Right lung (tissue), 5 donors: Measurements from ENCODE around the gene IBA57. TPM values are rescaled to one million over a fixed set of nuclear protein-coding genes. Genes with fewer than 3 reads are reported as not detected.
"Not testable (repeated sequence)": the region's sequence is repeated elsewhere in the genome, so short reads cannot be mapped to it uniquely, and the experiment has no call there.

Experiments used
- DNase-seq, 2 donors: peaks; one replicate each; pipeline ENCODE4 v3.0.0-alpha.2; 2013
- polyA plus RNA-seq, 5 donors: library from polyadenylated mRNA; unstranded; fragments of 120-200 nt; gene quantifications; one replicate each; pipeline versions ENCODE4 v1.2.1 to v1.2.3, GENCODE V29; 2013; ENCODE audit warnings: inconsistent platforms in 1 of 5, low replicate concordance in 1 of 5; ENCODE audit not compliant: insufficient read length in 5 of 5, insufficient read depth in 1 of 5

IBA57 gene
- polyA plus RNA-seq, 5 donors, result 4.5 to 8.4 (median 5.7) TPM

GRCh38 chr1:228168563-228169270 lies 3.1 kb downstream of the IBA57 start:
- DNase-seq, result no peak

GRCh38 chr1:228169345-228169744 lies 3.7 kb downstream of the IBA57 start:
- DNase-seq, result no peak

GRCh38 chr1:228170666-228171065 lies 5.1 kb downstream of the IBA57 start:
- DNase-seq, result no peak

GRCh38 chr1:228171221-228171891 lies 5.8 kb downstream of the IBA57 start:
- DNase-seq, result no peak

GRCh38 chr1:228172591-228173527 lies 7.3 kb downstream of the IBA57 start:
- no peak for DNase-seq

DNA sequence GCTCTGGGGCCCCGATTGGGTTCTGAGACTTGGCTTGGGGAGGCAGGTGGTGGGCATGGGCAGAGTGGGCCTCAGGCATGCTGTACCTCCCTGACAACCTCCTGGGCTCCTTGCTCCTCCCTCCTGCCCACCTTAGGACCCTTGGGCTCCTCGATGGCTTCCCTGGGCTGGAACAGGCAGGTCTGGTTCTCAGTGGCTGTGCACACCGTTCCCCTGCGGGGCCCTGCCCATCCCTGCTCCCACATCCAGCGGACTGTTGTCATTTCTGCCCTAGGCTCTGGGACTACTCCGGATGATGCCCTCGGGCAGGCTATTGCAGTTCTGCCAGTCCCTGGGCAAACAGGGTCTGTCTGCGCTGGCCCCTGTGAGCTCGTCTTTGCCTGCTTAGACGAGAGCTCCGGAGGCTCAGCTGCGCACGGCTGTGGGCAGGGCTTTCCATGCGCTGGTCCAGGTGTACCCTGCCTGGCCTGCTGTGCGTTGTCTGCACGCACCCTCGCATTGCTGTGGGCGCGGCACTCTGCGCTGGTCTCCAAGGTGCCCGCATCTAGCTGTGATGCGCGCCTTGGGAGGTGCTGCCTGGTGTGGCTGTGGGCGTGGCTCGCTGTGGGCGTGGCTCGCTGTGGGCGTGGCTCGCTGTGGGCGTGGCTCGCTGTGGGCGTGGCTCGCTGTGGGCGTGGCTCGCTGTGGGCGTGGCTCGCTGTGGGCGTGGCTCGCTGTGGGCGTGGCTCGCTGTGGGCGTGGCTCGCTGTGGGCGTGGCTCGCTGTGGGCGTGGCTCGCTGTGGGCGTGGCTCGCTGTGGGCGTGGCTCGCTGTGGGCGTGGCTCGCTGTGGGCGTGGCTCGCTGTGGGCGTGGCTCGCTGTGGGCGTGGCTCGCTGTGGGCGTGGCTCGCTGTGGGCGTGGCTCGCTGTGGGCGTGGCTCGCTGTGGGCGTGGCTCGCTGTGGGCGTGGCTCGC lies 8.2 kb downstream of the IBA57 start:
- DNase-seq, result not testable (repeated sequence)

- no peak for DNase-seq
These were observed 9.1 kb downstream of the IBA57 start for GRCh38 chr1:228174482-228175315.

DNA sequence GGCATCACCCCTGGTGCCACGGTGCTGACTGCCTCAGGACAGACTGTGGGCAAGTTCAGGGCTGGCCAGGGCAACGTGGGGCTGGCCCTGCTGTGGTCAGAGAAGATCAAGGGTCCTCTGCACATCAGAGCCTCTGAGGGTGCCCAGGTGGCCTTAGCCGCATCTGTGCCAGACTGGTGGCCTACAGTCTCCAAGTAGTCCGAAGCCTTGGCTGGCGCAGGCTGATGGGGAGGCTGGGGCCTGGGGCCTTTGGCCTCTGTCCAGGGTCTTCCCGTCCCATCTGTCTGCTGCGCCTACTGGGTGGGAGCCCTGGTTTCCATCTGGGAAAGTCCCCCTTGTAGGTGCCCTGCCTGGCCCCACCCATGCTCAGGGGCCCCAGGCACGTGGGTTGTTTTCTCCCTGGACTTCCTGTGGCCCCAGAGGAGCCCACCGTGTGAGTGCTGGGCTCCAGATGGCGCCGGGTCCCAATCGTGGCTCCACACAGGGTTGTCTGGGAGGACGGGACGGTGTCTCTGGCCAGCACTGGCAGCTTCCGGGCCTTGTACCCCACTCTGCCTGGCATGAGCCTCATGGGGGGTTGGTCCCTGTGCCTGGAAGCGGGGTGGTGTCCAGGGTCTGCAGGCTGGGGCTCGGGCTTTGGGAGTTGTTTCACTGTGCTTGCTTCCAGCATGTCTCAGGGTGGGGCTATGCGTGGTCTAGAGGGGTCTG lies 9.9 kb downstream of the IBA57 start:
- no peak for DNase-seq

DNA sequence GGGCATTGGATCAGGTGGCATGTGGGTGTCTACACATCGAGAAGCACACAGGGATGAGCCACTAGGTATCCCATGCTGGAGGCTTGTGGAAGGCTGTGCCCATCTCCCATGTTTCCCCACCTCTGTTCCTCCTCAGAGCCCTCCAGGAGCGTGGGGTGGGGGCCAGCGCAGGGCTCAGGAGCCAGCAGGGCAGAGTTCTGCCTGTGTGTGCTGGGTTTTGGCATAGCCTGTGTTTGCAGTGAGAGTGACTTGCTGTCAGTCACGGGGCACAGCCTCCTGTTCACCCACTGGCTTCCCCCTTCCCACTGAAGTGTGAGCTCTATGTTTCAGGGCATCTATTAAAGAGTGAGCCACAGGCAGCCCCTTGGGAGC lies 10.4 kb downstream of the IBA57 start:
- DNase-seq, result no peak

- no peak for DNase-seq
These were observed 11.0 kb downstream of the IBA57 start for GRCh38 chr1:228176461-228177182.

DNA sequence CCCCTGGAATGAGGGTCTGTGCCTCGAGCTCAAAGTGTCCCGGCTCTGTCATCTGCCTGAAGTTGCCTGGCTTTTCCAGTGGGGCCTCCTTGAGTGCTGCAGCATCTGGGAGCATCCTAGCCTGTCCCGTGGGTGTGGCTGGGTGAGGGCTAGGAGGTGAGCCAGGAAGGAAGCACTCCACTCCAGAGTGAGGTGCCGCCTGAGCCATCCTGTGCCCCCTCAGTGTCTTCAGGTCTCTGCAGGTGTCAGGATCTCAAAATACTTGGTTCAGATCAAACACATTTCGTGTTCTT lies 11.5 kb downstream of the IBA57 start:
- DNase-seq, result no peak

DNA sequence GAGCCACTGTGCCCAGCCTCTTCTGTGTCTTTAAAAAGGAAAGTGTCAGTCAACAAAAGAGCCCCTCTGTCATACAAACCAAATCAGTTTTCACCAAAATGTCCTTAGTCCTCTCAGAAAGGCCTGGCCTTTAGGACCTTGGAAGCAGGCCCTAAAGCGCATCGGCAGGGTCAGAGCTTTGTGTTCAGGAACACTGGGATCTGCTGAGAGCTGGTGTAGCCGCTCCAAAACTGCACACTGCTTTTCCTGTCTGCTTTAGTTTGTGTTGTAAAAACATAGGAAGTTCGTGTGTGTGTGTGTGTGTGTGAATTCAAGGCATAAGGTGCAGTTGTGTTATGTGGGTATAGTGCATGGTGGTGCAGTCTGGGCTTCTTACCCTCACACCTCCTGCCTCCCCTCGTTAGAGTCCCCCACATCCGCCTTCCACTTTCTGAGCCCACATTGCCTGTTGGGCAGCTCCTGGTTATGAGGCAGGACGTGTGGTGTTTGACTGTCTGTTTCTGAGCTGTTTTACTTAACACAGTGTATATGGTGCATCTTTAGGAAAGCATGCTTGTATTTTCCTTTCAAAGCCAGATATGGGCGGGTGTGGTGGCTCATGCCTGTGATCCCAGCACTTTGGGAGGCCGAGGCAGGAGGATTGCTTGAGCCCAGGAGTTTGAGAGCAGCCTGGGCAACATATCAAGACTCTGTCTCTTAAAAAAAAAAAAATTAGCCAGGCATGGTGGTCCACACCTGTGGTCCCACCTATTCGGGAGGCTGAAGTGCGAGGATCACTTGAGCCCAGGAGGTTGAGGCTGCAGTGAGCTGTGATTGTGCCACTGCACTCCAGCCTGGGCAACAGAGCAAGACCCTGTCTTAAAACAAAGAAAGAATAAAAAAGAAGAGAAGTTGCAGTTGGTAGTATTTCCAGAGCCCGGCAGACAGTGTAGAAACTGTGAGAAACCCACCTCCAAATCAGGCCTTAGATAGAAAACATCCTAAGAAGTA lies 12.4 kb downstream of the IBA57 start:
- DNase-seq, result no peak

GRCh38 chr1:228178737-228179684 lies 13.4 kb downstream of the IBA57 start:
- no peak for DNase-seq

GRCh38 chr1:228180271-228180958 lies 14.8 kb downstream of the IBA57 start:
- no peak for DNase-seq

DNA sequence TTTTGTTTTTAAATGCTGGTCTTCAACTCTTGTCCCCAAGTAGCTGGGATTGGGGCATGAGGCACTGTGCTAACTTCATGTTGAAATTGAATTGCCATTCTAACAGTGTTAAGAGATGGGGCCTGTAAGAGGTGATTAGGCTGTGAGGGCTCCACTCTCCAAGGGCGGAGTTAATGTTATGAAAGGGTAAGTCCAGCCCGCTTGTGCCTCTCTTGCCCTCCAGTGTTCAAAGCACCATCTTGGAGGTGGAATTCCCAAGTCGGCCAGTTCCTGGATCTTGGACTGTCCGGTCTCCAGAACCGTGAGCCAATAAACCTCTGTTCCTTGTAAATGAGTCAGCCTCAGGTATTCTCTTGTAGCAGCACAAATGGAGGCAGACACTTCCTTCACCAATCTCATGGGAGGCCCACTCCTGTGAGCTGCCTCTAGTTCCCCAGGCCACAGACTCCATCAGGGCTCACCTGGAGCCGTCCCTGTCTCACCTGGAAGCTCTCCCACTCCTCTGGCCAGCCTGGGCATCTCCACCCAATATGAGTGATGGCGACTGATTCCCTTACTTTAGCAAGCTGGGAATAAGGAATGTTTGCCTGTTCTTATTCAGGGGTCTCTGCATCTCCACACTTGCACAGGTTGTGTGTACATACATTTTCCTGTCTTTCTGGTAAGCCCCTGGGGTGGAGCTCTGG lies 15.5 kb downstream of the IBA57 start:
- DNase-seq, result no peak

DNA sequence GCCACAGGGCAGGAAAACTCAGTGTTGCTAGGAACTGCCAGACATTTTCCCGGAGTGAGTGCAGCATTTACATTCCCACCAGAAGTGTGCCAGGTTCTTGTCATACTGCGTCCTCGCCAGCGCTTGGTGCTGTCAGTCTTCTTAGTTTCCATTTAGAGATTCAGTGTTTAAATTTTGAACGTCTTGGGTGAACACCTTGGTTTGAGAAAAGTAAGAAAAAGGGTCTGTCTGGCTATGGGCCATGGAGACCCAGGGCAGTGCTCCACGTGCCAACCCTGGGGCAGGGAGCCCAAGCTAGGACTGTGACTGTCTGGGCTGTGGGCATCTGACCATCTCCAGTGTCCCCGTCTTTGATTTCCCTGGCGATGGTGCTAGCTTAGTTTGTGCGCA lies 16.0 kb downstream of the IBA57 start:
- DNase-seq, result no peak
